Uterus (tissue), 4 donors: ENCODE results near the gene WARS2. TPM values are rescaled to one million over a fixed set of nuclear protein-coding genes. Genes with fewer than 3 reads are reported as not detected.

Source experiments
- DNase-seq, 2 donors: peaks; one replicate each; pipeline ENCODE4 v3.0.0-alpha.2; 2019 to 2020
- H3K27ac ChIP-seq, 2 donors: fragments of 200-600 bp; sonication (generic); 1 replicate in 1 of 2; 2 replicates in 1 of 2; pipeline ENCODE4 v1.5.1; 2016 to 2018
- H3K27me3 ChIP-seq, 2 donors: fragments of 200-600 bp; sonication (generic); one replicate each; pipeline ENCODE4 v1.5.1; 2018 to 2019; ENCODE audit warnings: control low read depth in 1 of 2
- H3K36me3 ChIP-seq, 2 donors: fragments of 200-600 bp; sonication (generic); one replicate each; pipeline ENCODE4 v1.5.1; 2019; ENCODE audit warnings: control low read depth in 1 of 2
- H3K4me1 ChIP-seq, 2 donors: fragments of 200-600 bp; sonication (generic); one replicate each; pipeline ENCODE4 v1.5.1; 2018 to 2019; ENCODE audit warnings: control low read depth in 1 of 2
- H3K4me3 ChIP-seq, 2 donors: fragments of 200-600 bp; sonication (generic); 1 replicate in 1 of 2; 2 replicates in 1 of 2; pipeline ENCODE4 v1.5.1; 2018 to 2019; ENCODE audit warnings: mild to moderate bottlenecking in 1 of 2
- H3K9me3 ChIP-seq, 2 donors: fragments of 200-600 bp; sonication (generic); one replicate each; pipeline ENCODE4 v1.5.1; 2019; ENCODE audit warnings: control low read depth in 1 of 2
- CTCF ChIP-seq, 4 experiments: fragments of 200-600 bp in 2 of 4; fragments of 450-650 bp in 2 of 4; sonication (generic) in 2 of 4; IDR thresholded peaks; one replicate each; pipeline ENCODE4 v1.5.1; 2016 to 2019; ENCODE audit warnings: antibody characterized with exemption in 4 of 4, mild to moderate bottlenecking in 2 of 4, moderate library complexity in 1 of 4
- POLR2A ChIP-seq, 2 donors: fragments of 450-650 bp; IDR thresholded peaks; one replicate each; pipeline ENCODE4 v1.6.1; 2016; ENCODE audit warnings: antibody characterized with exemption in 2 of 2, mild to moderate bottlenecking in 1 of 2, moderate library complexity in 1 of 2
- intact Hi-C: fragments of 100-400 bp; cut with DNase I; formaldehyde crosslinking; loops from one replicate; pipeline ENCODE4 v1.15.1; 2023; ENCODE audit warnings: low total_unique reads
- total RNA-seq, 4 donors: library from RNA; depleted of rRNA in 3 of 4; stranded (reverse); fragments of >200 nt in 3 of 4; gene quantifications; one replicate each; pipeline versions ENCODE4 v1.1.0 to v1.2.4, GENCODE V29; 2014 to 2023
- donor health status: DM: yes; HTN: yes; CAD: no.

WARS2 gene
- total RNA-seq, 4 donors from 2014 or later = 13.5 to 22.6 (median 18.5) TPM

GRCh38 chr1:119115311-119115710 lies 25.1 kb downstream of the WARS2 start:
- no peak for DNase-seq

GRCh38 chr1:119114786-119115185 lies 25.7 kb downstream of the WARS2 start:
- Histone ChIP-seq H3K4me1 (no peaks in the 10 kb centered on the region), H3K27ac (no peak overlapping the region), H3K4me3 (no peak overlapping the region), H3K9me3 (no peaks in the 10 kb centered on the region), H3K27me3 (no peaks in the 10 kb centered on the region), H3K36me3 (no peaks in the 10 kb centered on the region)
- TF ChIP-seq POLR2A (IDR thresholded peaks at IDR 0.05) = no peak
- no peak for TF ChIP-seq CTCF (IDR thresholded peaks at IDR 0.05)
- no peak for DNase-seq
- intact Hi-C loops = no loop called here

More at GRCh38 chr1:119115311-119115710, 25.1 kb downstream of the WARS2 start:
- intact Hi-C loops = no loop called here
- no peaks in the 10 kb centered on the region for H3K27me3 ChIP-seq
- TF ChIP-seq CTCF (IDR thresholded peaks at IDR 0.05) = no peak
- TF ChIP-seq POLR2A (IDR thresholded peaks at IDR 0.05) = no peak
- H3K4me3 ChIP-seq = no peak overlapping the region
- no peaks in the 10 kb centered on the region for H3K36me3 ChIP-seq
- H3K4me1 ChIP-seq = no peaks in the 10 kb centered on the region
- no peaks in the 10 kb centered on the region for H3K9me3 ChIP-seq
- no peak overlapping the region for H3K27ac ChIP-seq

- Histone ChIP-seq H3K4me1 (no peaks in the 10 kb centered on the region), H3K27me3 (no peaks in the 10 kb centered on the region), H3K4me3 (no peak overlapping the region), H3K27ac (no peak overlapping the region), H3K36me3 (no peaks in the 10 kb centered on the region), H3K9me3 (no peaks in the 10 kb centered on the region)
- DNase-seq = no peak
- no peak for TF ChIP-seq CTCF (IDR thresholded peaks at IDR 0.05)
- no peak for TF ChIP-seq POLR2A (IDR thresholded peaks at IDR 0.05)
- intact Hi-C loops = no loop called here
Observed at GRCh38 chr1:119112791-119113190, 27.7 kb downstream of the WARS2 start.

GRCh38 chr1:119112244-119112643 lies 28.2 kb downstream of the WARS2 start:
- H3K4me1 ChIP-seq = no peaks in the 10 kb centered on the region
- no peak for DNase-seq
- intact Hi-C loops = no loop called here
- no peaks in the 10 kb centered on the region for H3K9me3 ChIP-seq
- H3K27me3 ChIP-seq = no peaks in the 10 kb centered on the region
- H3K36me3 ChIP-seq = no peaks in the 10 kb centered on the region
- no peak for TF ChIP-seq POLR2A (IDR thresholded peaks at IDR 0.05)
- no peak overlapping the region for H3K4me3 ChIP-seq
- H3K27ac ChIP-seq = no peak overlapping the region

- no peaks in the 10 kb centered on the region for H3K4me1 ChIP-seq
- intact Hi-C loops = no loop called here
- H3K36me3 ChIP-seq = no peaks in the 10 kb centered on the region
- H3K4me3 ChIP-seq = no peak overlapping the region
- no peaks in the 10 kb centered on the region for H3K9me3 ChIP-seq
- H3K27me3 ChIP-seq = no peaks in the 10 kb centered on the region
- no peak for TF ChIP-seq CTCF (IDR thresholded peaks at IDR 0.05)
- no peak for TF ChIP-seq POLR2A (IDR thresholded peaks at IDR 0.05)
- H3K27ac ChIP-seq = no peak overlapping the region
- no peak for DNase-seq
Observed at GRCh38 chr1:119108988-119109387, 31.5 kb downstream of the WARS2 start.

GRCh38 chr1:119103764-119104163 lies 36.7 kb downstream of the WARS2 start:
- H3K36me3 ChIP-seq = no peaks in the 10 kb centered on the region
- no peaks in the 10 kb centered on the region for H3K9me3 ChIP-seq
- no peak for TF ChIP-seq POLR2A (IDR thresholded peaks at IDR 0.05)
- TF ChIP-seq CTCF (IDR thresholded peaks at IDR 0.05) = no peak
- H3K4me3 ChIP-seq = no peak overlapping the region
- no peak overlapping the region for H3K27ac ChIP-seq
- H3K27me3 ChIP-seq = no peaks in the 10 kb centered on the region
- intact Hi-C loops = no loop called here
- no peaks in the 10 kb centered on the region for H3K4me1 ChIP-seq
- DNase-seq = no peak
